Measurements from ENCODE around the gene THSD7A.

THSD7A gene

GRCh38 chr7:11620406-11621253 lies 211.4 kb downstream of the THSD7A start:
- no peak for DNase-seq

- no peak for DNase-seq
These were observed 215.5 kb downstream of the THSD7A start for GRCh38 chr7:11616466-11616865.

- DNase-seq: no peak
These were observed 216.8 kb downstream of the THSD7A start for GRCh38 chr7:11615174-11615573.

- DNase-seq: no peak
These were observed 218.6 kb downstream of the THSD7A start for GRCh38 chr7:11613292-11613930.

GRCh38 chr7:11612737-11613136 lies 219.3 kb downstream of the THSD7A start:
- no peak for DNase-seq

GRCh38 chr7:11609096-11609670 lies 222.8 kb downstream of the THSD7A start:
- DNase-seq: no peak

GRCh38 chr7:11607686-11608085 lies 224.3 kb downstream of the THSD7A start:
- DNase-seq: no peak

GRCh38 chr7:11605749-11606148 lies 226.2 kb downstream of the THSD7A start:
- no peak for DNase-seq

- no peak for DNase-seq
These were observed 227.5 kb downstream of the THSD7A start for GRCh38 chr7:11604505-11604904.

GRCh38 chr7:11601761-11602160 lies 230.2 kb downstream of the THSD7A start:
- DNase-seq: no peak

GRCh38 chr7:11593322-11593721 lies 238.7 kb downstream of the THSD7A start:
- no peak for DNase-seq

GRCh38 chr7:11592699-11593098 lies 239.3 kb downstream of the THSD7A start:
- DNase-seq: no peak

GRCh38 chr7:11591943-11592342 lies 240.1 kb downstream of the THSD7A start:
- DNase-seq: no peak

- DNase-seq: no peak
These were observed 240.9 kb downstream of the THSD7A start for GRCh38 chr7:11591055-11591633.

GRCh38 chr7:11589251-11589650 lies 242.7 kb downstream of the THSD7A start:
- no peak for DNase-seq

GRCh38 chr7:11587814-11588213 lies 244.2 kb downstream of the THSD7A start:
- no peak for DNase-seq

- DNase-seq: no peak
These were observed 244.9 kb downstream of the THSD7A start for GRCh38 chr7:11587048-11587447.

GRCh38 chr7:11584406-11585031 lies 247.5 kb downstream of the THSD7A start:
- DNase-seq: no peak

GRCh38 chr7:11579141-11579540 lies 252.9 kb downstream of the THSD7A start:
- DNase-seq: no peak

- no peak for DNase-seq
These were observed 255.7 kb downstream of the THSD7A start for GRCh38 chr7:11576310-11576709.

GRCh38 chr7:11573128-11573750 lies 258.8 kb downstream of the THSD7A start:
- no peak for DNase-seq

GRCh38 chr7:11570922-11571550 lies 261.0 kb downstream of the THSD7A start:
- DNase-seq: no peak
